ENCODE measurements around the gene SH2D4B.

GRCh38 chr10:80503584-80504157, 34.0 kb upstream of the SH2D4B start:
- TF ChIP-seq CTCF (IDR thresholded peaks at IDR 0.05) (no peak), EP300 (IDR thresholded peaks at IDR 0.05) (no peak), POLR2A (IDR thresholded peaks at IDR 0.05) (no peak)

All from tibial nerve (tissue), 4 donors.